ENCODE measurements around the gene NEU2. TPM values are rescaled to one million over a fixed set of nuclear protein-coding genes. Genes with fewer than 3 reads are reported as not detected.

The NEU2 gene
- total and polyA plus RNA-seq, 9 of the 15 experiments (the other 6 are each of a cell fraction or from before 2014, with no cell fraction given) = not detected

GRCh38 chr2:232999354-232999753, 33.1 kb upstream of the NEU2 start:
- no peak overlapping the region for H3K27ac ChIP-seq (ENCODE audit: extremely low read depth, low read depth, low read length)
- no peaks in the 10 kb centered on the region for H3K9me1 ChIP-seq (ENCODE audit: control insufficient read depth, insufficient read depth, low read length)
- peak in 1 of 4 experiments; percentile 19 for DNase-seq (ENCODE audit: extremely low read depth in 1 of 4, low spot score in 3 of 4)
- H3K4me1 ChIP-seq (replicated peaks in 1 of 2; ENCODE audit: control insufficient read depth in 2 of 2, insufficient read depth in 2 of 2, low read length in 2 of 2) = peaks cover 0 to 7% of the 10 kb centered on the region in 2 experiments; a peak in 1 of 5 replicates
- H3K9me3 ChIP-seq (replicated peaks; ENCODE audit: control insufficient read depth, insufficient read depth, low read depth, low read length) = no peaks in the 10 kb centered on the region
- FAIRE-seq = no peak
- H3K79me2 ChIP-seq (ENCODE audit: control insufficient read depth, insufficient read depth, low read length) = no peaks in the 10 kb centered on the region
- WGBS (ENCODE audit: insufficient coverage, low coverage, missing lambda C conversion rate) = 5% methylated on average over 7 of the region's 7 CpGs
- intact Hi-C loops (cut with micrococcal nuclease) = no loop called here
- no peak overlapping the region for H3K4me3 ChIP-seq
- no peaks in the 10 kb centered on the region for H3K36me3 ChIP-seq (ENCODE audit: control insufficient read depth, insufficient read depth, low read length)
- ChIA-PET POLR2A (no interaction called here), CTCF (ENCODE audit: low intra/inter-chr PET ratio) (no interaction called here)
- ATAC-seq = peak; percentile 67
- no peak overlapping the region for H3K4me2 ChIP-seq (ENCODE audit: insufficient read depth, low read length)
- no peaks in the 10 kb centered on the region for H4K20me1 ChIP-seq (replicated peaks; ENCODE audit: control insufficient read depth, insufficient read depth, low read length)
- TF ChIP-seq E4F1 (CRISPR knock-in tag; IDR thresholded peaks at IDR 0.05; ENCODE audit: borderline replicate concordance) (no peak), ZNF3 (CRISPR knock-in tag; IDR thresholded peaks at IDR 0.05) (no peak), HNRNPL (IDR thresholded peaks at IDR 0.05; ENCODE audit: low read depth, low read length) (no peak), THRAP3 (IDR thresholded peaks at IDR 0.05; ENCODE audit: borderline replicate concordance) (no peak), NCOA1 (IDR thresholded peaks at IDR 0.05; ENCODE audit: low read depth) (no peak), ZBTB34 (CRISPR knock-in tag; IDR thresholded peaks at IDR 0.05) (no peak), NFIX (CRISPR knock-in tag; IDR thresholded peaks at IDR 0.05; ENCODE audit: low read depth) (no peak), TEAD1 (CRISPR knock-in tag; IDR thresholded peaks at IDR 0.05) (no peak), KDM4B (IDR thresholded peaks at IDR 0.05; ENCODE audit: borderline replicate concordance in 2 of 2, low read depth in 1 of 2) (no peak), PHF20 (IDR thresholded peaks at IDR 0.05; ENCODE audit: partially characterized antibody) (no peak), PTRF (tag; IDR thresholded peaks at IDR 0.05) (no peak), MAX (CRISPR knock-in tag; IDR thresholded peaks at IDR 0.05) (no peak), MTA3 (IDR thresholded peaks at IDR 0.05; ENCODE audit: borderline replicate concordance) (no peak), STAG1 (CRISPR knock-in tag; IDR thresholded peaks at IDR 0.05; ENCODE audit: borderline replicate concordance) (no peak), GABPB1 (CRISPR knock-in tag; IDR thresholded peaks at IDR 0.05) (no peak), ZNF24 (IDR thresholded peaks at IDR 0.05) (no peak), TRIM28 (IDR thresholded peaks at IDR 0.05) (no peak), ZNF717 (CRISPR knock-in tag; IDR thresholded peaks at IDR 0.05) (no peak), ZFPM2 (CRISPR knock-in tag; IDR thresholded peaks at IDR 0.05) (no peak), MECOM (CRISPR knock-in tag; IDR thresholded peaks at IDR 0.05) (no peak)
- H2AFZ ChIP-seq (ENCODE audit: low read depth, low read length) = no peak overlapping the region
- H3K9ac ChIP-seq (ENCODE audit: insufficient read depth in 1 of 2, low read depth in 2 of 2, low read length in 2 of 2) = no peak overlapping the region
- BruUV-seq (replicated peaks) = no TSS peak
- peaks cover 0 to 25% of the 10 kb centered on the region in 2 experiments; a peak in 2 of 5 replicates for H3K27me3 ChIP-seq (ENCODE audit: control insufficient read depth in 2 of 2, insufficient read depth in 2 of 2, low read length in 2 of 2)
- in situ Hi-C loops (cut with MboI) = no loop called here
